ENCODE results near the gene NPC1L1.

DNA sequence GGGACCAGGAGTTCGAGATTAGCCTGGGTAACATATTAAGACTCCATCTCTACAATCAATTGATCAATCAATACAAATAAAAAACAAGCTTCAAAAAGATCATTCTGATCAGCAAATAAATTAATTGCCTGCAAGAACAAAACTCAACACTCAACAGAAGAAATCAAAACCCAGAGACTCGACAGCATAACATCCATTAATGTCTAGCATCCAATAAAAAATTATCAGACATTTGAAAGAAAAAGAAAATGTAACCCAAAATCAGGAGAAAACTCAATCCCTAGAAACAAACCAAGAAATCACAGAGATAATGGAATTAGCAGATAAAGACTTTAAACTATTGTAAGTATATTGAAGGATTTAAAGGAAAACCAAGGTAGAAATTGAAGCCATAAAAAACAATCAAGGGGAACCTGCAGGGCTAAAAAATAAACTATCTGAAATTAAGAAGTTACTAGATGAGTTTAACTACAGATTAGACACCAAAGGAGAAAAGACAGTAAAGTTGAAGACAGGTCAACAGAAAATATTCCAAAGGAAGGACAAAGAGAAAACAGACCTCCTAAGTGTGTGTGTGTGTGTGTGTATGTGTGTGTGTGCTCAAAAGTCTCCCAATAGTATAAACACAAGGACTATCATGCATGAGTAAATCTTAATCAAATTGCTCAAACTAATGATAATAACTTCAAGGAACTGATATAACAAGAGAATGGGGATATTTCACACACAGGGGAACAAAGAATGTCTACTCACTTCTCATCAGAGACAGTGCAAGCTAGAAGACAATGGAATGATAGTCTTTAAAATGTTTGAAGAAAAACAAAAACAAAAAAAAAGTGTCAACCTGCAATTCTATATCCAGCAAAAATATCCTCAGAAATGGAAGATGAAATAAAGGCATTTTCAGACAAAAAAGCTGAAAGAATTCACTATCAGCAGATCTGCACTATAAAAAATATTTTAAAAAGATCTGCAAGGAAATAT lies 58.3 kb downstream of the NPC1L1 start:
- TF ChIP-seq, protein P1, sequence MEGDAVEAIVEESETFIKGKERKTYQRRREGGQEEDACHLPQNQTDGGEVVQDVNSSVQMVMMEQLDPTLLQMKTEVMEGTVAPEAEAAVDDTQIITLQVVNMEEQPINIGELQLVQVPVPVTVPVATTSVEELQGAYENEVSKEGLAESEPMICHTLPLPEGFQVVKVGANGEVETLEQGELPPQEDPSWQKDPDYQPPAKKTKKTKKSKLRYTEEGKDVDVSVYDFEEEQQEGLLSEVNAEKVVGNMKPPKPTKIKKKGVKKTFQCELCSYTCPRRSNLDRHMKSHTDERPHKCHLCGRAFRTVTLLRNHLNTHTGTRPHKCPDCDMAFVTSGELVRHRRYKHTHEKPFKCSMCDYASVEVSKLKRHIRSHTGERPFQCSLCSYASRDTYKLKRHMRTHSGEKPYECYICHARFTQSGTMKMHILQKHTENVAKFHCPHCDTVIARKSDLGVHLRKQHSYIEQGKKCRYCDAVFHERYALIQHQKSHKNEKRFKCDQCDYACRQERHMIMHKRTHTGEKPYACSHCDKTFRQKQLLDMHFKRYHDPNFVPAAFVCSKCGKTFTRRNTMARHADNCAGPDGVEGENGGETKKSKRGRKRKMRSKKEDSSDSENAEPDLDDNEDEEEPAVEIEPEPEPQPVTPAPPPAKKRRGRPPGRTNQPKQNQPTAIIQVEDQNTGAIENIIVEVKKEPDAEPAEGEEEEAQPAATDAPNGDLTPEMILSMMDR (conservative IDR thresholded peaks at IDR 0.05): no peak
- no peak for TF ChIP-seq EZH2 (IDR thresholded peaks at IDR 0.05; ENCODE audit: low read depth)
